Effector CD4-positive, alpha-beta T cell (primary cell): ENCODE data around the gene ANKRD36.
"Not testable (repeated sequence)": the region's sequence is repeated elsewhere in the genome, so short reads cannot be mapped to it uniquely, and the experiment has no call there.

ENCODE experiments used
- DNase-seq: peaks from one replicate; pipeline ENCODE4 v3.0.0-alpha.2; 2020
- total RNA-seq: gene quantifications from one replicate; lab custom pipeline; 2026; lab: John Stamatoyannopoulos, UW

ANKRD36 gene
- total RNA-seq = 196 reads per million, percentile 92 among the genes with 10 or more reads in this experiment

- DNase-seq = peak; percentile 68
These were observed at the start of gene ANKRD36 for GRCh38 chr2:97113050-97113881. TSS of gene ANKRD36 (plus strand) at chr2:97113153. CDS start at chr2:97113740, 587 bp downstream.

GRCh38 chr2:97066030-97066429 lies 46.9 kb upstream of the ANKRD36 start:
- DNase-seq = not testable (repeated sequence)

GRCh38 chr2:97067279-97068004 lies 45.5 kb upstream of the ANKRD36 start:
- DNase-seq = no peak

- DNase-seq = no peak
These were observed 44.9 kb upstream of the ANKRD36 start for GRCh38 chr2:97068074-97068473.

- DNase-seq = not testable (repeated sequence)
These were observed 44.2 kb upstream of the ANKRD36 start for GRCh38 chr2:97068722-97069121.

GRCh38 chr2:97070915-97071314 lies 42.0 kb upstream of the ANKRD36 start:
- DNase-seq = not testable (repeated sequence)

GRCh38 chr2:97077213-97077612 lies 35.7 kb upstream of the ANKRD36 start:
- DNase-seq = not testable (repeated sequence)

- not testable (repeated sequence) for DNase-seq
These were observed 32.1 kb upstream of the ANKRD36 start for GRCh38 chr2:97080855-97081254.

GRCh38 chr2:97082206-97082605 lies 30.7 kb upstream of the ANKRD36 start:
- DNase-seq = not testable (repeated sequence)

GRCh38 chr2:97083516-97083915 lies 29.4 kb upstream of the ANKRD36 start:
- not testable (repeated sequence) for DNase-seq

- DNase-seq = not testable (repeated sequence)
These were observed 27.9 kb upstream of the ANKRD36 start for GRCh38 chr2:97085093-97085492.

GRCh38 chr2:97088706-97089105 lies 24.2 kb upstream of the ANKRD36 start:
- DNase-seq = not testable (repeated sequence)

- DNase-seq = not testable (repeated sequence)
These were observed 20.0 kb upstream of the ANKRD36 start for GRCh38 chr2:97092946-97093345.

- not testable (repeated sequence) for DNase-seq
These were observed 18.8 kb upstream of the ANKRD36 start for GRCh38 chr2:97093983-97094771.

GRCh38 chr2:97094772-97095611 lies 18.0 kb upstream of the ANKRD36 start, which contains the start of gene FAHD2B:
TSS of gene FAHD2B (minus strand) at chr2:97094882. CDS start at chr2:97091706, 3,176 bp downstream.
- DNase-seq = peak; percentile 85

GRCh38 chr2:97095661-97096060 lies 17.3 kb upstream of the ANKRD36 start:
- no peak for DNase-seq

- not testable (repeated sequence) for DNase-seq
These were observed 14.1 kb upstream of the ANKRD36 start for GRCh38 chr2:97098786-97099372.

GRCh38 chr2:97106878-97107277 lies 6.1 kb upstream of the ANKRD36 start:
- DNase-seq = not testable (repeated sequence)

GRCh38 chr2:97111246-97111645 lies 1.7 kb upstream of the ANKRD36 start:
- not testable (repeated sequence) for DNase-seq

- peak; percentile 54 for DNase-seq
These were observed 468 bp upstream of the ANKRD36 start for GRCh38 chr2:97112320-97113049.

GRCh38 chr2:97113882-97114255 lies 916 bp downstream of the ANKRD36 start:
- DNase-seq = not testable (repeated sequence)
